Endothelial cell of hepatic sinusoid (primary cell): ENCODE results near the gene TTC34.

Experiments
- in situ Hi-C: cut with HindIII; loops from 2 replicates; pipeline ENCODE4 v1.10.0; 2017; ENCODE audit warnings: low sequenced_read_pairs

Gene TTC34

DNA sequence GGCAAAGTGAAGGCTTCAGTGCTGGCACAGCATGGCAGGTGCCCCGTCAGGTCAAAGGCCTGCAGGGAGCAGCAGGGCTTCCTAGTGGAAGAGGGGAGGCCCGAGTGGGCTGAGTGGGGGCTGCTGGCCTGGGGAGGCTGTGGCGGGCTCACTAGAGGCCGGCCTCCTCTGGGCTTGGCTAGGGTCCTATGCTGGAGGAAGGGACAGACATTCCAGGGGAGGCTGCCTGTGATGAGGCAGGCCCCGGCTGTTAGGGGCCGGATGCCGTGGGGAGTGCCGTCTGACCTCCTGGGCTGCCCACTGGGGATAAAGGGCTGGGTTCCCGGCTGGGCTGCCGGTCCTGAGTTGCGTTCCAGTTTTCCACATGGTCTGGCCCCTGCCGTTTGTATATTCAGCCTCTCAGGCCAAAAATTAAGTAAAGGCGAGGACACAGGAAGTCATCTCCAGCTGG is 193.8 kb downstream of the TTC34 start:
- in situ Hi-C loops, result no loop called here

- in situ Hi-C loops, result no loop called here
These were observed 194.4 kb downstream of the TTC34 start for GRCh38 chr1:2606881-2607621.

DNA sequence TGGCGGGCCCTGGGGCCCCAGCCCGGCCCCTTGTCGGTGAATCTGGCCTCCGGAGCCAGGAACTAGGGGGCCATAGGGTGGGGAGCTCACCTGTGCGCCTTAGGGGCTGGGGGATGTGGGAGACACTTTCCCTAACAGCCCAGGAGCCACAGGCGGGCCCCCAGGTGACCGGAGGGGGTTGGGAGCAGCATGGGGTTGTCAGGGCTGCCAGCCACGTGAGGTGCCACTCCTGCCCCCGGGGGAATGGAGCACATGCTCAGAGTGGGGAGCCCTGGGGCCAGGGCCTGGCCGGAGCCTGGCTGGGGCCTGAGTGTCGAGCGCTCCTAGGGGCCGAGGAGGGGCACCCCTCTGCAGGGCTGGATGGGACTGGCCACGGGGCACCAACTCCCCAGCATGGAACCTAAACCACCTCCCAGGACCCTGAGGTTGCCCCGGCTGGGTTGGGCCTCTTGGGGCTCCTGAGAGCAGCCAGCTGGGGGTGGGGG is 195.1 kb downstream of the TTC34 start:
- in situ Hi-C loops, result no loop called here

GRCh38 chr1:2605509-2606395 is 195.7 kb downstream of the TTC34 start:
- in situ Hi-C loops, result no loop called here

GRCh38 chr1:2604844-2605508 is 196.5 kb downstream of the TTC34 start:
- in situ Hi-C loops, result no loop called here

GRCh38 chr1:2604156-2604843 is 197.2 kb downstream of the TTC34 start:
- in situ Hi-C loops, result no loop called here

DNA sequence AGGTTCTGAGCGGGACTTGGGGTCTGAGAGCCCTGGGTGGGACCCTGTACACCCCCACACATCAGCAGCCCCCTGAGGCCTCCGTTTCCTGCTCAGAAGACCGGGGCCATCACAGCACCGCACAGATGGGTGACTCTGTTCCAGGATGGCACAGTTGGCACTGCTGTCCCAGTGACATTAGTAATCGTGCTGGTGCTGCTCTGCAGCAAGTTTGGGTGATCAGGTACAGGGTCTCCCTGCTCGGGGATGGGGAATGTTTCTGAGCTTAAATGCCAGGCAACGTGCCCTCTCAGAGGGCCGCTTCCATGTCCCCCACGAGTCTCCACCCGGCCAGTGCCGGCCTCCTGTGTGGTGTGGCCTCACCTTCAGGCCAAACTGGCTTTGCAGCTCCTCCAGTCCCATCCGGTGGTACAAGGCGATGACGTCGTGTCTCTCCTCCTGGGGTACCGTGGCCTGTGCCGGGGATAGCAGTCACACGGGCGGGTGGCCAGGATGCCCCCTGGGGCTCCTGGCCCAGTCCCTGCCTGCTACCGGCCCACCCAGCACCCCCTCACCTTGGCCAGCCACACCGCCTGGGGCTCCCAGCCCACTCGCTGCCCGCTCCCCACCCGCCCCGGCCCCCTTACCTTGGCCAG is 197.9 kb downstream of the TTC34 start:
- in situ Hi-C loops, result no loop called here

DNA sequence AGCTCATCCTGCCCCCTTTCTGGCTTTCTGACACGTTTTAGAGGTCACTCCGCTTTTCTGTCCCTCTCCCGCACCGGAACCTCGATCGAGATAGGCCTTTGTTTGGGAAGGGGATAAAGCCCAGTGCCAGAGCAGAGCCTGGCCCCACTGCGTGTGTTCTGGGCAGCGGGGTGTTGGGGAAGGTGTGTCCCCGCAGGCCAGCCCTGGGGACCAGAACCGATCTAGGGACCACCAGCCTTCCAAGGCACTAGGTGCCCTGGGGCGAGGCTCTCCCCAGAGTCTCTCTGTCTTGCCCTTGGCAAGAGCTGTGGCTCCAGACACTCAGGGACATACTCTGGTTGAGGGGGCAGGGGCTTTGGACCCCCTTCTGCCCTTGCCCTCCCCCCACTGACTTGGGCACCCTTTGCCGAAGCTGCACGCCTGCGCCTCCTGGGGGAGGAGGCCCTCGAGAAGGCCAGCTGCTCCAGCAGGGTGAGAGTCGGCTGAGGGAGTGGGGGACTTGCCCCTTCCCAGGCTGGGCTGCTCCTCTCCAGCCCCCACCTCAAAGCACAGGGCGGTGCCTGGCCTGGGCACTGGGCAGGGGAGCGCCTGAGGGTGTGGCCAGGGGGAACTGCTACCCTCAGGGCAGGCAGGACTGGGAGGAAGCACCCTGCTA is 198.5 kb downstream of the TTC34 start:
- in situ Hi-C loops, result no loop called here

DNA sequence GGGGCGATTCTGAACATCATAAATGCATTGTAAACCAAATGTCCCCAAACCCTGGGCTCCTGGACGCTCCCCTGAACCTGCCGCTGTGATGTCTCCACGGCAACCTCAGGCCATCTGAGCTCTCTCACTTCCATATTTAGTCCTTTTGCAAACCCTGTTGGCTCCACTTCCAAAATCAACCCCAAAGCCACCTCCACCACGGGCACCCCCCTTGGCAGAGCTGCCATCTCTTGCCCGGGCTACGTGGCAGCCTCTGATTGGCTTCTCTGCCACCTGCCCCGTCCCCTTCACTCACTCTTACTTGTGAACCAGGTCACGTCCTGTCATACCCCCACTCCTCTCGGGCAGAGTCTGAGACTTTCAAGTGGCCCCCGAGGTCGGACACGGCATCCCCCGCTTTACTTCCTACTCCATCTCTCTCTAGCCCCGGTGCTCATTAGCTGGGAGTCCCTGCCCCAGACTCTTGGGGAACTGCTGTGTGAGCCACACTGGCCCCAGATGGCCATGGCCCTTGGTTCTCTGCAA is 199.1 kb downstream of the TTC34 start:
- in situ Hi-C loops, result no loop called here

GRCh38 chr1:2601721-2602303 is 199.7 kb downstream of the TTC34 start:
- in situ Hi-C loops, result no loop called here

DNA sequence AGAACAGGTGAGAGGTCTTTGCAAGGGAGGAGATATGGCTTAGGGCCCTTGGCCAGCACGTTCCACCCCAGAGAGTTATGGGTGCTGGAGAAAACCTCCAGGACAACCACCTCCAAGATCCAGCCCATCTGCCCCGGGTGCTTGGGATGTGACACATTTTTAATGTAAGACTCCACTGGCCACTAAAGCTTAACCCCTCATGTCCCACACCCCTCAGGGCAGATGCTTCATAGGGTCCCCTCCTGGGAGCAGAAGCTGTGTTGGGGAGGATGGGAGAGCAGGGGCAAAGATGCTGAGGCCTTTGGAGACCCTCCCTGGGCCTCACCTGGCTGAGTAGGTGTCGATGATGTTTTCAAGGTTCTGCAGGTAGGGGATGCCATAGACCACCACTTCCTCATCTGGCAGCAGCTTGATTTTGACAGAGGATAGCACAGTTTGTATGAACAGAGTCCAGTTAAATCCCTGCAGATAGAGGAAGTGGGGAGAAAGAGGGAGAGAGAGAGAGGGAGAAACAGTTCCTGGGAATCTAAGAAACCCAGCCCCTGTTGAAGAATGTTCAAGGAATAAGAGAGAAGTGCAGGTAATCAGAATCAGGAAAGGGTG is 203.1 kb downstream of the TTC34 start:
- in situ Hi-C loops, result no loop called here

- in situ Hi-C loops, result no loop called here
These were observed 203.8 kb downstream of the TTC34 start for GRCh38 chr1:2597441-2598328.

DNA sequence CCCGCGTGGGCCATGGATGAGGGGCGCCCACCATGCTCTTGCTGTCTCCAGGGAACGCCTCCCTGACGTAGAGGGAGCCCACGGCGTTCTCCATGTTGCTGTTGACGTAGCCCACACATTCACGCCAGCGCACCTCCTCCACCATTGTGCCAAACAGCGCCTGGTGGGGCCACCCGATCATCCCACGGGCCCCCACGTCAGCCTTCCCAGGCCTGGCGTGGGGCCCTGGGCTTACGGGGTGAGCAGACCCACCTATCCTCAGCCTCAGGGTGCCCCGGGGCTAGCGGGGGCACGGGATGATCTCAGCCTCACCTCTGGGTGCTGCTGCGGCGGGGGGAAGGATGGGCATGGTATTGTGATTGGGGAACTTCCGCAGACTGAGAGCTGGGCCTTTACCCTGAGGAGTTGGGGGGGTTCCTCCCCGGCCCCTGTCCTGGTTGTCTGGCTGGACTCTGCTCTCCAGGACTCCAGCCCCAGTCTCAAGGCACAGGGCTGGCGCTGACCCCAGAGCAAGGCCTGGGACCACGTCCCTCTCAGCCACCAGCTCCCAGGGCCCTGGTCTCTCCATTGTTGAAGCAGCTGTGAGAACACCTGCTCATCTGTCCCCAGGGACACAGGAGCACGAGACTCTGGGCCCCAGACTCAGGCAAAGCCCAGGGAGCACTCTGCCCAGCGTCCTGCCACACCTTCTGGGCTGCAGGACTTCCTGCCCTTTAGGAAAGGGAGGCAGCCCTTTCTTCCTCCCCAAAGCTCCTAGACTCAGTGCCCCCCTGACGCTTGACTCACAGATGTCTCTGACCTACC is 204.8 kb downstream of the TTC34 start:
- in situ Hi-C loops, result no loop called here

- in situ Hi-C loops, result no loop called here
These were observed 205.5 kb downstream of the TTC34 start for GRCh38 chr1:2595812-2596529.

DNA sequence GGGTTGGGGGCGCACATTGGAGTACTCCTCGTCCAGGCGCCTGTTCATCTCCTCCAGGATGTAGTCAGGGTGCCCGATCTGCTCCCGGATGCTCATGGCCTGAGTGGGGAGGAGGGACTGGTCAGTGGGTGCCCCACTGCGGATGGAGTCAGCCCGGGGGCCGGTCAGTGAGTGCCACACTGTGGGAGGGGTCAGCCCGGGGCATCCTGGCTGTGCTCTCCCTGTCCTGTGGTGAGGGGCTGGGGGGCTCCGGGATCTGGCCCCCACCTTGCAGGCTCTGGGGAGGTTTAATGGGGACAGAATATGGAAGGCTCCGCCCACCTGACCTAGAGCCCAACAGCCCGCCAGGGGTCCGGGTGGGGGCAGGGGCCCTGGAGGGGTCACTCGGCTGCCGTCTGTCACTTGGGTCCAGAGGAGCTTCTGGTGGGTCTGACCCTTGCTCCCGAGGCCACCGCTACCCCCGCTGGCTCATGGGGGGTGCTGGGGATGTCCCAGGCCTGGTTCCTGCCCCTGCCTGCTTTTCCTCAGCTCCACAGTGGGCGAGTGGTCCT is 206.2 kb downstream of the TTC34 start:
- in situ Hi-C loops, result no loop called here

DNA sequence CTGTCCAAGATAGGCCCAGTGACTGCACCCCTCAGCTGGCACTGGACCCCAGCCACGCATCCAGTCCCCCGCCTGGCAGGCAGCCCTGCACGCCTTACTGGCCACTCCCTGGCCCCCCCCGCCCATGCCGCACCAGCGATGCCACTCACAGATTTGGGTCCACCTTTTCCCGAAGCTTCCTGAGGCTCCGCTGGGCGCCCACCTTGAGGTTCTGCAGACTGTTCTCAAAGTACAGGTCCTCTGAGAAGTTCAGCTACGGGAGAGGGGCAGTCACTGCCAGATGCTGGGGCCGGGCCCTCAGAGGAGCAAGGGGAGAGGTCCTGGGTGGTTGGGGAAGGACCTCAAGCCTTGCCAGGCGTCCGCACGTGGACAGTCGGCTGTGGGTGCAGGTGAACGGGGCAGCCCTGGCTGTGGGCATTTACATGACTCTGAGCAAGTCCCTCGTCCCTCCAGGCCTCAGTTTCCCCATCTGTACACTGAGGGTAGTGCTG is 206.8 kb downstream of the TTC34 start:
- in situ Hi-C loops, result no loop called here
